8988T (cell line): Measurements from ENCODE around the gene CFC1B.
"Not testable (repeated sequence)": the region's sequence is repeated elsewhere in the genome, so short reads cannot be mapped to it uniquely, and the experiment has no call there.

ENCODE experiments used
- DNase-seq: peaks from one replicate; pipeline ENCODE4 v3.0.0; 2011

The CFC1B gene

DNA sequence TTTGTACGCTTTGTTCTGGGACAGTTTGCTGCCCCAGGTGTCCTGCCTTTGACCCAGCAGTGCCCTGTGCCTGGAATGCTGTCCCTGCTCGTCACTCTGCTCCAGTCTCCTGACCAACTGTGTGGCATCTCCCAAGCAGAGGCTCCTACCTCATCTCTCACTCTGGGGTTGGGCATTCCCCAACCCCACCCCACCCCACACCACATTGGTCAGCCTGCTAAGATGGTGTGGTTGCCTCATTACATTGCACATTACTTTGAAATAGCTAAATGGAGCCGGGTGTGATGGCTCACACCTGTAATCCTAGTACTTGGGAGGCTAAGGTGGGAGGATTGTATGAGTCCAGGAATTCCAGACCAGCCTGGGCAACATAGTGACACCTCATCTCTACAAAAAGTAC, 50.9 kb downstream of the CFC1B start:
- not testable (repeated sequence) for DNase-seq

DNA sequence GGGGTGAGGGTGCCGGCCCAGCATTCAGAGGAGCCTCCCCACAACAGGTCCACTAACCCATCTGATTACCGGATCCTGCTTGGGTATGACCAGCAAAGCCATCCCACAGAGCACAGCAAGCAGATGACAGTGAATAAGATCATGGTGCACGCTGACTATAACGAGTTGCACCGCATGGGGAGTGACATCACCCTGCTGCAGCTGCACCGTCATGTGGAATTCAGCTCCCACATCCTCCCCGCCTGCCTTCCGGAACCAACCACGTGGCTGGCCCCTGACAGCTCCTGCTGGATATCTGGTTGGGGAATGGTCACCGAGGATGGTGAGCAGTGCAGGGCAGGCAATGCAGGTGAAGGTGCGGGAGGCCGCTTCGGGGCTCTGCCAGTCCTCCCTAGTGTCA, 53.2 kb downstream of the CFC1B start:
- not testable (repeated sequence) for DNase-seq

DNA sequence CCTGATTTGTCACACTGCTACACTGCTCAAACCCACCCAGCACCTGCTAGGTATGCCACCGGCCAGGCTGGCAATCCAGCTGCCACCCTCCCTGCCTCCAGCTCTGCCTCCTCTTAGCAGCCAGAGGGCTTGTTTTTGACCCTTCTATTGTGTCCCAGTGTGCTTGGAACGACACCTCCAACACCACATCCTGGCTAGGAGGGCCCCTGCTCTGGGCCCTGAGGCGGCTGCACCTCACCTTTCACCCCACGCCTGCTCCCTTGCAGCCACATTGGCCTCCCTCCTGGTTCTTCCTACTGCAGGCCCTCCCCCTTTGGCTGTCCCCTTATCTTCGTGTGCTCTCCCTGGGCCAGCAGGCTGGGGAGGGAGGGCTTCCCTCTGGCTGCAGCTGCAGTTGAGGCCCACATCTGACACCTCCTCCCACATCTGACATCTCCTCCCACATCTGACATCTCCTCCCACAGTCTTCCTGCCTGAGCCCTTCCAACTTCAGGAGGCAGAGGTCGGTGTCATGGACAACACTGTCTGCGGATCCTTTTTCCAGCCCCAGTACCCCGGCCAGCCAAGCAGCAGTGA, 55.3 kb downstream of the CFC1B start:
- DNase-seq: not testable (repeated sequence)

- DNase-seq: not testable (repeated sequence)
These were observed 56.5 kb downstream of the CFC1B start for GRCh38 chr2:130577559-130577958.
